ENCODE results near the gene RAD9A.

RAD9A gene

GRCh38 chr11:67445515-67445914, 53.7 kb downstream of the RAD9A start:
- DNase-seq = no peak

Data from right hindlimb (tissue), 1 donor.